Endothelial cell of umbilical vein (primary cell): Measurements from ENCODE around the gene ADAM10. TPM values are rescaled to one million over a fixed set of nuclear protein-coding genes. Genes with fewer than 3 reads are reported as not detected.

ENCODE experiments used
- BruUV-seq: library from RNA; stranded (reverse); fragments of 400-500 nt; replicated peaks from 2 replicates; lab custom pipeline; 2021; lab: Mats Ljungman, UMichigan
- CTCF ChIA-PET: fragments of 300-600, 350-600 bp; sonication (Branson Sonifier 250); formaldehyde crosslinking; loops from one replicate; lab custom pipeline; 2021; ENCODE audit warnings: antibody characterized with exemption, inconsistent platforms; lab: Charles Lee
- POLR2A ChIA-PET: fragments of 300-600, 350-600 bp; sonication (Branson Sonifier 250); formaldehyde crosslinking; loops from one replicate; lab custom pipeline; 2021; ENCODE audit warnings: antibody characterized with exemption, inconsistent platforms; lab: Charles Lee
- DNase-seq: peaks from one replicate; pipeline ENCODE4 v3.0.0-alpha.2; 2011; ENCODE audit warnings: low read depth, low spot score
- FAIRE-seq: peaks from 2 replicates; lab custom pipeline; 2011; peaks lifted over from hg19 to GRCh38; lab: Jason Lieb, UNC
- H2AFZ ChIP-seq: 2 replicates; pipeline ENCODE4 v1.6.0; 2012; ENCODE audit warnings: low read depth, low read length, control low read depth, inconsistent platforms
- H3K27ac ChIP-seq: 2 replicates; pipeline ENCODE4 v1.5.1; 2011; ENCODE audit warnings: low read depth, mild to moderate bottlenecking, control low read depth, low read length, moderate library complexity; ENCODE audit not compliant: insufficient read depth
- H3K27me3 ChIP-seq, 2 experiments: 2 replicates each; pipeline versions ENCODE4 v1.6.0 to v1.6.1; 2011; ENCODE audit warnings: low read length in 2 of 2, mixed read lengths in 1 of 2; ENCODE audit not compliant: control insufficient read depth in 2 of 2, insufficient read depth in 2 of 2
- H3K36me3 ChIP-seq, 2 experiments: 2 replicates in 1 of 2; 3 replicates in 1 of 2; pipeline ENCODE4 v1.5.1; 2011; ENCODE audit warnings: low read length in 2 of 2, mild to moderate bottlenecking in 1 of 2, moderate library complexity in 1 of 2; ENCODE audit not compliant: control insufficient read depth in 2 of 2, insufficient read depth in 2 of 2; ENCODE audit errors: extremely low read depth in 1 of 2
- H3K4me1 ChIP-seq: 3 replicates; pipeline ENCODE4 v1.5.1; 2011; ENCODE audit warnings: mild to moderate bottlenecking, low read length; ENCODE audit not compliant: control insufficient read depth, insufficient read depth; ENCODE audit errors: extremely low read depth
- H3K4me2 ChIP-seq: 2 replicates; pipeline ENCODE4 v1.6.1; 2011; ENCODE audit warnings: low read length, control low read depth, mixed read lengths; ENCODE audit not compliant: insufficient read depth
- H3K4me3 ChIP-seq, 3 experiments: fragments of 200-600 bp in 1 of 3; sonication (generic), shearing (Covaris generic) in 1 of 3; replicated peaks in 1 of 3; 2 replicates each; pipeline ENCODE4 v1.5.1; 2011 to 2016; ENCODE audit warnings: control low read depth in 3 of 3, low read length in 3 of 3, mild to moderate bottlenecking in 2 of 3, inconsistent platforms in 1 of 3, low read depth in 1 of 3, moderate library complexity in 1 of 3; ENCODE audit not compliant: insufficient read depth in 1 of 3
- H3K79me2 ChIP-seq: 2 replicates; pipeline ENCODE4 v1.6.0; 2012; ENCODE audit warnings: low read length, inconsistent platforms; ENCODE audit not compliant: control insufficient read depth, insufficient read depth
- H3K9ac ChIP-seq: replicated peaks from 2 replicates; pipeline ENCODE3; 2011; ENCODE audit warnings: low read length, control low read depth; ENCODE audit not compliant: insufficient read depth; ENCODE audit errors: extremely low read depth
- H3K9me1 ChIP-seq: replicated peaks from 3 replicates; pipeline ENCODE4 v1.6.0; 2011; ENCODE audit warnings: mild to moderate bottlenecking, low read length; ENCODE audit not compliant: control insufficient read depth, insufficient read depth; ENCODE audit errors: extremely low read depth
- H3K9me3 ChIP-seq: replicated peaks from 2 replicates; pipeline ENCODE4 v1.5.1; 2012; ENCODE audit warnings: low read length, inconsistent platforms; ENCODE audit not compliant: control insufficient read depth, insufficient read depth
- H4K20me1 ChIP-seq: replicated peaks from 2 replicates; pipeline ENCODE3; 2011; ENCODE audit warnings: mild to moderate bottlenecking, low read length; ENCODE audit not compliant: control insufficient read depth, insufficient read depth; ENCODE audit errors: extremely low read depth
- FOS ChIP-seq: IDR thresholded peaks from 2 replicates; pipeline ENCODE4 v1.6.1; 2011; ENCODE audit warnings: mild to moderate bottlenecking, low read length, moderate library complexity, borderline replicate concordance; ENCODE audit not compliant: insufficient read depth
- GATA2 ChIP-seq: IDR thresholded peaks from 2 replicates; pipeline ENCODE4 v1.7.0; 2011; ENCODE audit warnings: low read depth, mild to moderate bottlenecking, moderate library complexity, mixed read lengths, low read length; ENCODE audit not compliant: insufficient read length, insufficient read depth
- POLR2AphosphoS5 ChIP-seq: IDR thresholded peaks from 2 replicates; pipeline ENCODE4 v1.6.1; 2012; ENCODE audit warnings: low read depth, mild to moderate bottlenecking, control low read depth, low read length, moderate library complexity; ENCODE audit not compliant: insufficient read depth
- dilution Hi-C: fragments of 300-500 bp; cut with MboI; formaldehyde crosslinking; loops from one replicate; pipeline ENCODE4 v1.15.0; 2019; ENCODE audit warnings: low sequenced_read_pairs; ENCODE audit not compliant: extremely low pct_ligation_motif_present
- intact Hi-C: fragments of 100-400 bp; cut with micrococcal nuclease; formaldehyde crosslinking; loops from one replicate; pipeline ENCODE4 v1.10.0; 2022
- polyA plus RNA-seq, 4 experiments: library from polyadenylated mRNA; depleted of rRNA in 3 of 4; stranded (reverse) in 3 of 4; unstranded in 1 of 4; fragments of >200 nt; gene quantifications; 2 replicates each; pipeline versions ENCODE4 v1.2.1 to v1.2.3, GENCODE V29; 2011 to 2012; ENCODE audit warnings: missing spikeins in 1 of 4
- total RNA-seq: library from RNA; stranded (reverse); gene quantifications from 2 replicates; pipeline ENCODE4 v1.2.3, GENCODE V29; 2021
- TF ChIP-seq, protein P1 (sequence below): IDR thresholded peaks from 2 replicates; pipeline ENCODE4 v1.6.1; 2011; ENCODE audit not compliant: insufficient read depth, insufficient read length
- TF ChIP-seq, protein P2 (sequence below), 2 donors: IDR thresholded peaks; 1 replicate in 1 of 2; 2 replicates in 1 of 2; pipeline ENCODE4 v1.5.1; 2011; ENCODE audit warnings: low read length in 2 of 2, mild to moderate bottlenecking in 2 of 2, moderate library complexity in 2 of 2, control low read depth in 1 of 2, inconsistent platforms in 1 of 2, low read depth in 1 of 2; ENCODE audit not compliant: insufficient read depth in 1 of 2; ENCODE audit errors: extremely low read depth in 1 of 2

The ADAM10 gene
- total and polyA plus RNA-seq, 2 donors (not counting 3 experiments of a cell fraction or from before 2014, with no cell fraction given) = 91.3 to 203 TPM

DNA sequence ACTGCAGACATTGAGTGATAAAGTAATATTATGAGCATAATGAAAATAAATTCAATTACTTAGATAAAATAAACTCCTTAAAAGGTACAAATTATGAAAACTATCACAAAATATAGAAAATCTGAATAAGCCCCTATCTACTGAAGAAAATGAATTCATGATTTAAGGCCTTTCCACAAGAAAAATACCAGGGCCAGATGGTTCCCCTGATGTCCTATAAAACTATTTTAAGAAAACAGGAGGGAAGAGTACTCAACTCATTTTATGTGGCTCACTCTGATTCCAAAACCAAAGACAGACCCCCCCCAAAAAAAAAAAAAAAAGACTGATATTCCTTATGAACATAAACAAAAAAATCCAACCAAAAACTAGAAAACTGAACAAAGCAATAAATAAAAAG is 59.9 kb downstream of the ADAM10 start:
- Histone ChIP-seq H3K9ac (no peak overlapping the region), H4K20me1 (peaks cover 4% of the 10 kb centered on the region), H3K4me2 (no peak overlapping the region), H3K4me1 (no peaks in the 10 kb centered on the region), H2AFZ (no peak overlapping the region), H3K9me1 (no peaks in the 10 kb centered on the region), H3K9me3 (no peaks in the 10 kb centered on the region), H3K36me3 (peaks cover 0 to 2% of the 10 kb centered on the region in 2 experiments), H3K27me3 (no peaks in the 10 kb centered on the region), H3K79me2 (peaks cover 52% of the 10 kb centered on the region), H3K4me3 (no peak overlapping the region), H3K27ac (no peak overlapping the region)
- no TSS peak for BruUV-seq
- dilution Hi-C loops (no loop called here), intact Hi-C loops (no loop called here)
- TF ChIP-seq GATA2 = no peak
- TF ChIP-seq, protein P1, sequence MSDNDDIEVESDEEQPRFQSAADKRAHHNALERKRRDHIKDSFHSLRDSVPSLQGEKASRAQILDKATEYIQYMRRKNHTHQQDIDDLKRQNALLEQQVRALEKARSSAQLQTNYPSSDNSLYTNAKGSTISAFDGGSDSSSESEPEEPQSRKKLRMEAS = no peak
- TF ChIP-seq POLR2AphosphoS5 = no peak
- TF ChIP-seq, protein P2, sequence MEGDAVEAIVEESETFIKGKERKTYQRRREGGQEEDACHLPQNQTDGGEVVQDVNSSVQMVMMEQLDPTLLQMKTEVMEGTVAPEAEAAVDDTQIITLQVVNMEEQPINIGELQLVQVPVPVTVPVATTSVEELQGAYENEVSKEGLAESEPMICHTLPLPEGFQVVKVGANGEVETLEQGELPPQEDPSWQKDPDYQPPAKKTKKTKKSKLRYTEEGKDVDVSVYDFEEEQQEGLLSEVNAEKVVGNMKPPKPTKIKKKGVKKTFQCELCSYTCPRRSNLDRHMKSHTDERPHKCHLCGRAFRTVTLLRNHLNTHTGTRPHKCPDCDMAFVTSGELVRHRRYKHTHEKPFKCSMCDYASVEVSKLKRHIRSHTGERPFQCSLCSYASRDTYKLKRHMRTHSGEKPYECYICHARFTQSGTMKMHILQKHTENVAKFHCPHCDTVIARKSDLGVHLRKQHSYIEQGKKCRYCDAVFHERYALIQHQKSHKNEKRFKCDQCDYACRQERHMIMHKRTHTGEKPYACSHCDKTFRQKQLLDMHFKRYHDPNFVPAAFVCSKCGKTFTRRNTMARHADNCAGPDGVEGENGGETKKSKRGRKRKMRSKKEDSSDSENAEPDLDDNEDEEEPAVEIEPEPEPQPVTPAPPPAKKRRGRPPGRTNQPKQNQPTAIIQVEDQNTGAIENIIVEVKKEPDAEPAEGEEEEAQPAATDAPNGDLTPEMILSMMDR (IDR thresholded peaks at IDR 0.05; ENCODE audit: extremely low read depth in 1 of 2, insufficient read depth in 1 of 2, low read depth in 1 of 2, low read length in 2 of 2) = no peak
- ChIA-PET CTCF (no interaction called here), POLR2A (no interaction called here)
- no peak for DNase-seq
- no peak for FAIRE-seq

DNA sequence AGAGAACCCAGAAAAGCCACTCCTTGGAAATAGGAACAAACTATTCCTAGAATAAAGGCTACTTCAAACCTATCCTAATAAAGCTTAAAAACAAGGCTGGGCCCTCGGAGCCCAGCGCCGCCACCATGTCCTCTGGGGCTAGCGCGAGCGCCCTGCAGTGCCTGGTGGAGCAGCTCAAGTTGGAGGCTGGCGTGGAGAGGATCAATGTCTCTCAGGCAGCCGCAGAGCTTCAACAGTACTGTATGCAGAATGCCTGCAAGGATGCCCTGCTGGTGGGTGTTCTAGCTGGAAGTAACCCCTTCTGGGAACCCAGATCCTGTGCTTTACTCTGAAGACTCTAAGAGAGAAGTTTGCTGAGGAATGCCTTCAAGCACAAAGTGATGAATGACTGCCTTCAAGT is 63.2 kb downstream of the ADAM10 start:
- peaks cover 42% of the 10 kb centered on the region for H3K79me2 ChIP-seq
- CTCF ChIA-PET = no interaction called here
- TF ChIP-seq GATA2 (no peak), FOS (no peak)

More for the DNA sequence above, 63.2 kb downstream of the ADAM10 start:
- no peak overlapping the region for H3K4me3 ChIP-seq
- POLR2A ChIA-PET = no interaction called here
- no peak overlapping the region for H3K27ac ChIP-seq
- no peak overlapping the region for H3K4me2 ChIP-seq
- no peaks in the 10 kb centered on the region for H3K27me3 ChIP-seq
- intact Hi-C loops (no loop called here), dilution Hi-C loops (no loop called here)
- no peak overlapping the region for H3K9ac ChIP-seq
- no peak overlapping the region for H2AFZ ChIP-seq
- no peaks in the 10 kb centered on the region for H3K36me3 ChIP-seq
- DNase-seq (no peak), FAIRE-seq (no peak)
- H3K9me3 ChIP-seq = no peaks in the 10 kb centered on the region
- no TSS peak for BruUV-seq
- peaks cover 4% of the 10 kb centered on the region for H4K20me1 ChIP-seq
- H3K9me1 ChIP-seq = no peaks in the 10 kb centered on the region
- H3K4me1 ChIP-seq = peaks cover 8% of the 10 kb centered on the region
